Stimulated activated CD4-positive, alpha-beta T cell treated with anti-CD3 and anti-CD28 coated beads, TNF-alpha, amount 100 ng/mL, for 4 hours (primary cell): Measurements from ENCODE around the gene WDR5B.
"Not testable (repeated sequence)": the region's sequence is repeated elsewhere in the genome, so short reads cannot be mapped to it uniquely, and the experiment has no call there.

Experiments
- DNase-seq, 3 experiments: peaks; one replicate each; pipeline ENCODE4 v3.0.0-alpha.2; 2020; ENCODE audit warnings: low read depth in 3 of 3

Gene WDR5B

DNA sequence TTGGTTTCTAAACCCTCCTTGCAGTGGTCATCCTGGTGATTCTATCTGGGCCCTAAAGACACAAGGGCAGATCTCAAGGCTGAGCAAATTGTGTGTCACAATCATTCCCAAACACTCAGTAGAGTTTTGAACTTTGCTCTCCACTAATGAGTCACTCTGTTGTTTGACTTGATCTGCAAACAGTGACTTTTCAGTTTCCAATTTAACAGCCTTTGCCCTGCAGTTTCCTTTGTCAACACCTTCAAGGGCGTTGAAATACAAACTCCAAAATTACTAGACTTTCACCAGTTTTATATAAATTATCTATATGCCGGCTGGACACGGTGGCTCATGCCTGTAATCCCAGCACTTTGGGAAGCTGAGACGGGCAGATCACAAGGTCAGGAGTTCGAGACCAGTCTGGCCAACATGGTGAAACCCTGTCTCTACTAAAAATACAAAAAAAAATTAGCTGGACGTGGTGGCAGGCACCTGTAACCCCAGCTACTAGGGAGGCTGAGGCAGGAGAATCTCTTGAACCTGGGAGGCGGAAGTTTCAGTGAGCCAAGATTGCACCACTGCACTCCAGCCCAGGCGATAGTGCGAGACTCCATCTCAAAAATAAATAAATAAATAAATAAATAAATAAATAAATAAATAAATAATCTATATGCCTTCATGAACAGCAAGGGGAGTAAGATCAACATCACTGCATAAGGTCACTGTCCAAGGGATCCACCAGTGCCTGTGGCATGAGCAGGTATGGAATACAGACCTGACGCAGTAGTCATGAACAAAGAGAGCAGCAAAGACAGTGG lies 50.1 kb downstream of the WDR5B start:
- DNase-seq: not testable (repeated sequence)

DNA sequence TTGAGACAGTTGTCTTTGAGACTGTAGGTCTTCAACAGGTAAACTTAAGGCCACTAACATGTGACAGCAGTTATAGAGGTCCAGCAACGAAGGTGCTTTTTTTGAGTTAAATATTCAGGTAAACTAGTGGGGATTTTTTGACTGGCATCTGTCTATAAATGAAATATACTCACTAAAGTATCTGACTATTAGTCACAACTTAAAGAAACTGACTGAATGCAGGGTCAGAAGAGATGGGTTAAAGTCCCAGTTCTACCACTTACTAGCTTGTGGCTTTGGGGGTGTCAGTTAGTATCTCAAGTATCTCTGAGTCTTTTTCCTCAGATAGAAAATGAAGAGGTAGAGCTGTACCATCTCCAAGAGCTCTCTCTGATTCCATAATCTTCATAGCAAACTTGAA lies 50.8 kb downstream of the WDR5B start:
- no peak for DNase-seq

DNA sequence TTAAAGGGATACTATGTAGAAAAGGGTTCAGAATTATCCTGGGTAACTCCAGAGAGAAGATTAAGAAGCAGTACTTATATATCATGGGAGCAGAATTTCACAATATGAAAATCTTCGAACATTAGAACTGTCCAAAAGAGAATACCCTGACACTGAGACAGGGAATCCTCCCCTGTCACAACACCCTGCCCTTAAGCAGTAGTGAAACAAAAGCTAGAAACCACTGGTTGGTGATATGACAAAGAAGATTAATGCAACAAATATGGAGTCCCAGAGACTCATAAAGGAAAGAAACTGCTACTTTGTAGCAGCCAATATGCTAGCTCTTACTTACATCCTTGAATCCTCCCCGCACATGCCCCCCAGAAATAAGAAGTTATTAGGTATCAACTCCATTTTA lies 51.4 kb downstream of the WDR5B start:
- DNase-seq: no peak
